SH-SY5Y (cell line): Measurements from ENCODE around the gene ELAVL3.

Source experiments
- GATA2 ChIP-seq: IDR thresholded peaks from 2 replicates; pipeline ENCODE4 v1.6.1; 2011; ENCODE audit warnings: mild to moderate bottlenecking, low read depth, low read length
- GATA3 ChIP-seq: IDR thresholded peaks from 2 replicates; pipeline ENCODE4 v1.6.1; 2011; ENCODE audit warnings: low read depth, mild to moderate bottlenecking, low read length, moderate library complexity

DNA sequence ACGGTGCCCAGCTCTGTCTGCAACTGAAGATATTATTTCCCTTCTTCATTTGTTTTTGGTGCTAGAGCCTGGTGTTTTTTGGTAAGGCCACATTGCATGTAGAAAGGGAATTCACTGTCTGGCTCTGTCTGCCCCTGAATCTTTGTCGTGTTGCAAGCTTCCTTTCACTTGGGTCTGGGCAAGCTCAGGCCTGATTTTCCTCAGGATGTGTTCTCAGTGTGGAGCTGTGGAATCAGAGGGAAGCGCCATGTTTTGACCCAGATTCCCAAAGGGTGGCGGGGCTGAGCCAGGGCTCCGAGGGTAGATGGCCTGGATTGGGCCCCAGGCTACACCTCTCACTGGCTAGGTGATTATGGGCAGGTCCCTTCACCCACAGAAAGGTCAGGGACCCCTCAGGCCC lies 36.8 kb downstream of the ELAVL3 start:
- no peak for TF ChIP-seq GATA3
- no peak for TF ChIP-seq GATA2
